ENCODE data around the gene UFSP2.

UFSP2 gene

DNA sequence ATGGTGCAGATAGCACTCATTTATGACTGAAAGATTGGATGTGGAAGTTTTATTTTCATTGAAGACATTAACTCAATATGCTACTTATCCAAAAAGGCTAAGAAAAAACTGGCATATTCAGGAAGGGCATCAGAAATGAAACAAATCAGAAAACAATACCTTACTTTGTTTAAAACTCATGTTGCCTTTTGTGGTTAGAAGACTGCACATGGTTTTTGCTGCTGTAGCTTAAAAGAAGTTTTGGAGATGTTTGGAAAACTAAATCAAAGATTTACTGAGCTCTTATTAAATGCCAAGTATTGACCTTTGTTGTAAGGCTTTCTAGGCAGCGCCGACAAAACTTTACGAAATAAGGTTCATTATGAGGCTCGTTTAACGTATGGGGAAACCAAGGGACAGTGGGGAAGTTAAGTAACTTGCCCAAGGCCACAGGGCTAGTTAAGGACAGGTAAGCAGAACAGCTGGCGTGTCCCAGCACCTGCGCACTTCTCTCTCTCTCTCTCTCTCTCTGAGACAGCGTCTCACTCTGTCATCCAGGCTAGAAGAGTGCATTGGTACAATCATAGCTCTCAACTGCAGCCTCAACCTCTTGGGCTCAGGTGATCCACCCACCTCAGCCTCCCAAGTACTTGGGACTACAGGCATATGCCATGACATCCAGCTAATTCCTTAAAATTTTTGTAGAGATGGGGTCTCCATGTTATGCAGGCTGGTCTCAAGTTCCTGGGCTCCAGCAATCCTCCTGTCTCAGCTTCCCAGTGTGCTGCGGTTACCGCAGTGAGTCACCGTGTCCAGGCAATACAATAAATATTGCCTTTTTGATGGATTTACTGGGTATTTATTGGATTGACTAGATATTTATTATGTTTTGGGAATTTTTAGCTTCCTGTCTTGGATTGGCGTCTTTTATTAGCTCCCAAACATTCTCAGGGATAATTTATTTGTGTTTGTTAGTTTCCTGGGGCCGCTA is 46.2 kb downstream of the UFSP2 start:
- H3K27me3 ChIP-seq (replicated peaks in 2 of 5; ENCODE audit: control insufficient read depth in 4 of 5, insufficient read depth in 5 of 5, low read length in 4 of 5): no peaks in the 10 kb centered on the region
- H3K27ac ChIP-seq (ENCODE audit: insufficient read depth in 1 of 2, low read depth in 1 of 2, low read length in 2 of 2, poor library complexity in 1 of 2, severe bottlenecking in 2 of 2): no peak overlapping the region
- DNase-seq: no peak
- H3K4me3 ChIP-seq (ENCODE audit: control insufficient read depth in 1 of 7, extremely low read depth in 1 of 7, insufficient read depth in 4 of 7, low read depth in 2 of 7, low read length in 6 of 7): no peak overlapping the region
- CTCF ChIA-PET: interaction anchor here (1.4 kb wide), 1 partner anchor 10 kb away, joined by 3 read pairs; no protein-coding TSS in a partner anchor
- peaks cover 2 to 13% (median 4%) of the 10 kb centered on the region in 5 experiments for H3K9me3 ChIP-seq (ENCODE audit: control extremely low read depth in 1 of 5, control insufficient read depth in 4 of 5, insufficient read depth in 2 of 5, low read depth in 1 of 5, low read length in 4 of 5)
- POLR2A ChIA-PET: no interaction called here
- H3K36me3 ChIP-seq (ENCODE audit: control insufficient read depth in 4 of 4, insufficient read depth in 4 of 4, low read length in 3 of 4): no peaks in the 10 kb centered on the region
- peaks cover 0 to 14% (median 0%) of the 10 kb centered on the region in 4 experiments for H3K4me1 ChIP-seq (ENCODE audit: control extremely low read depth in 1 of 4, control insufficient read depth in 4 of 4, insufficient read depth in 4 of 4, low read length in 3 of 4)
- 95% methylated on average over 11 of the region's 13 CpGs for WGBS (ENCODE audit: insufficient coverage)

DNA sequence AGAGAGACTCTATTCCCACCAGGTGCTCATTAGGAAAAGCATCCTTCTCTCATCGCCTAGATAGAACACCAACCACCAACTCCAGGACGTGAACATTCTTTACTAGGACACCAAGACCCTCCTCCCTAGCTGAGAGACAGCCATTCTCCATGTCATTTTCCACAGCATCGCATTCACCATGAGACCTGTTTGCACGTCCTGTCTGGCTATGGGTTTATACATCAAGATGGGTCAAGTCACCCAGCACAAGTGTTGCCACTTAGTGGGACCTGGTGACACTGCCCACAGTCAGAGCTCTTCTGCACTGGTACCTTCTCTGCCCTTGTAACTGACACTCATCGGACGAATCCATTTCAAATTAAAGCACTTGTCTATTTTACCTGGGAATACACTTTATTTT is 47.5 kb downstream of the UFSP2 start:
- H3K27me3 ChIP-seq (replicated peaks in 2 of 5; ENCODE audit: control insufficient read depth in 4 of 5, insufficient read depth in 5 of 5, low read length in 4 of 5): peaks cover 0 to 3% (median 0%) of the 10 kb centered on the region in 5 experiments
- WGBS (ENCODE audit: insufficient coverage): 100% methylated on average over 4 of the region's 6 CpGs
- H3K27ac ChIP-seq (ENCODE audit: insufficient read depth in 1 of 2, low read depth in 1 of 2, low read length in 2 of 2, poor library complexity in 1 of 2, severe bottlenecking in 2 of 2): no peak overlapping the region
- peaks cover 0 to 10% (median 0%) of the 10 kb centered on the region in 4 experiments for H3K4me1 ChIP-seq (ENCODE audit: control extremely low read depth in 1 of 4, control insufficient read depth in 4 of 4, insufficient read depth in 4 of 4, low read length in 3 of 4)
- no peaks in the 10 kb centered on the region for H3K36me3 ChIP-seq (ENCODE audit: control insufficient read depth in 4 of 4, insufficient read depth in 4 of 4, low read length in 3 of 4)
- CTCF ChIA-PET: interaction anchor here (1.1 kb wide), 1 partner anchor 10 kb away, joined by 4 read pairs; no protein-coding TSS in a partner anchor
- POLR2A ChIA-PET: no interaction called here
- no peak overlapping the region for H3K4me3 ChIP-seq (ENCODE audit: control insufficient read depth in 1 of 7, extremely low read depth in 1 of 7, insufficient read depth in 4 of 7, low read depth in 2 of 7, low read length in 6 of 7)
- peaks cover 2 to 13% (median 4%) of the 10 kb centered on the region in 5 experiments for H3K9me3 ChIP-seq (ENCODE audit: control extremely low read depth in 1 of 5, control insufficient read depth in 4 of 5, insufficient read depth in 2 of 5, low read depth in 1 of 5, low read length in 4 of 5)
- DNase-seq: no peak

DNA sequence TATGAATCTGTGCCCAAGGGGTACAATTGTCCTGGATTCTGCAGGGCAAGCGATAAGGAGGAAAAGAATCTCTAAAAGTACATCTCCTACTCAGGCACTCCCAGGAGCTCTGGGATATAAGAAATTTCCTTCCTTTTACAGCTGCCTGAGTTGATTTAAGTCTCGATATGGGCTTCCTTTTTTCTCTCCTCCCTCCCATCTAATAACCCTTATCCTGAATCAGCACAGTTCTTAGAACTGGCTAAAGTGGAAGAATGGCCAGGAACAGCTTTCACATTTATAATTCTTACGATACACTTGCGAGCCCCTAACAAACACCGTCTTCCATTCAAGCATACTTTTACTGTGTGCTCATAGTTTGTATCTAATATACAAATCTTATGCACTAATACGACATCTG is 51.2 kb downstream of the UFSP2 start:
- no peaks in the 10 kb centered on the region for H3K36me3 ChIP-seq (ENCODE audit: control insufficient read depth in 4 of 4, insufficient read depth in 4 of 4, low read length in 3 of 4)
- POLR2A ChIA-PET: no interaction called here
- CTCF ChIA-PET: interaction anchor here (1.0 kb wide), 1 partner anchor 10 kb away, joined by 3 read pairs; no protein-coding TSS in a partner anchor
- H3K27ac ChIP-seq (ENCODE audit: insufficient read depth in 1 of 2, low read depth in 1 of 2, low read length in 2 of 2, poor library complexity in 1 of 2, severe bottlenecking in 2 of 2): no peak overlapping the region
- H3K4me3 ChIP-seq (ENCODE audit: control insufficient read depth in 1 of 7, extremely low read depth in 1 of 7, insufficient read depth in 4 of 7, low read depth in 2 of 7, low read length in 6 of 7): peak overlapping the region in 1 of 7 experiments; percentile 51
- H3K27me3 ChIP-seq (replicated peaks in 2 of 5; ENCODE audit: control insufficient read depth in 4 of 5, insufficient read depth in 5 of 5, low read length in 4 of 5): peaks cover 0 to 6% (median 0%) of the 10 kb centered on the region in 5 experiments
- peaks cover 0 to 10% (median 0%) of the 10 kb centered on the region in 4 experiments for H3K4me1 ChIP-seq (ENCODE audit: control extremely low read depth in 1 of 4, control insufficient read depth in 4 of 4, insufficient read depth in 4 of 4, low read length in 3 of 4)
- DNase-seq: peak in 2 of 3 donors; percentile 16 to 26
- WGBS (ENCODE audit: insufficient coverage): 0% methylated on average over 1 of the region's 6 CpGs
- H3K9me3 ChIP-seq (ENCODE audit: control extremely low read depth in 1 of 5, control insufficient read depth in 4 of 5, insufficient read depth in 2 of 5, low read depth in 1 of 5, low read length in 4 of 5): no peaks in the 10 kb centered on the region

DNA sequence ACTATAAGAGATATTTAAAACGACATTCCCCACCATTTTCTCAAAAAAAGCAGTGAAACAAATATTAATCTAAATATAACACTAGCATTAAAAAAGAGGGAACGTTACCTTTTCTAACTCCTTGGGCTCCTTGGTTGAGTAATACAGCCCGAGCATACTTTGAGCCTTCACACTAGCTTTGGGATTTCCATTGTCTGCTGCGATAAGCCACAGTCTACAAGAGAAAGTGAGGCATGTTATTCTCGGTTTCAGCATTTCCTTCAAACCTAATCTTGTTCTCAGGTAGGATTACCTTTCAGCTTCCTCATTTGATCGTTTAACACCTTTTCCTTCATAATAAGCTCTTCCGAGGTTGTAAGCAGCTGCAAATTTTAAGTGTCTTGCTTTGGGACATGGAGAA is 51.7 kb downstream of the UFSP2 start:
- DNase-seq: no peak
- no peaks in the 10 kb centered on the region for H3K9me3 ChIP-seq (ENCODE audit: control extremely low read depth in 1 of 5, control insufficient read depth in 4 of 5, insufficient read depth in 2 of 5, low read depth in 1 of 5, low read length in 4 of 5)
- H3K27me3 ChIP-seq (replicated peaks in 2 of 5; ENCODE audit: control insufficient read depth in 4 of 5, insufficient read depth in 5 of 5, low read length in 4 of 5): peaks cover 0 to 6% (median 0%) of the 10 kb centered on the region in 5 experiments
- peaks cover 0 to 10% (median 0%) of the 10 kb centered on the region in 4 experiments for H3K4me1 ChIP-seq (ENCODE audit: control extremely low read depth in 1 of 4, control insufficient read depth in 4 of 4, insufficient read depth in 4 of 4, low read length in 3 of 4)
- no peaks in the 10 kb centered on the region for H3K36me3 ChIP-seq (ENCODE audit: control insufficient read depth in 4 of 4, insufficient read depth in 4 of 4, low read length in 3 of 4)
- H3K27ac ChIP-seq (ENCODE audit: insufficient read depth in 1 of 2, low read depth in 1 of 2, low read length in 2 of 2, poor library complexity in 1 of 2, severe bottlenecking in 2 of 2): no peak overlapping the region
- WGBS (ENCODE audit: insufficient coverage): 56% methylated on average over 3 of the region's 7 CpGs
- ChIA-PET CTCF (no interaction called here), POLR2A (no interaction called here)
- H3K4me3 ChIP-seq (ENCODE audit: control insufficient read depth in 1 of 7, extremely low read depth in 1 of 7, insufficient read depth in 4 of 7, low read depth in 2 of 7, low read length in 6 of 7): no peak overlapping the region

GRCh38 chr4:185371702-185372101 is 54.1 kb downstream of the UFSP2 start:
- no peak for DNase-seq
- WGBS (ENCODE audit: insufficient coverage): 100% methylated on average over 3 of the region's 11 CpGs
- peaks cover 0 to 6% (median 0%) of the 10 kb centered on the region in 5 experiments for H3K27me3 ChIP-seq (replicated peaks in 2 of 5; ENCODE audit: control insufficient read depth in 4 of 5, insufficient read depth in 5 of 5, low read length in 4 of 5)
- H3K9me3 ChIP-seq (ENCODE audit: control extremely low read depth in 1 of 5, control insufficient read depth in 4 of 5, insufficient read depth in 2 of 5, low read depth in 1 of 5, low read length in 4 of 5): no peaks in the 10 kb centered on the region
- no peak overlapping the region for H3K4me3 ChIP-seq (ENCODE audit: control insufficient read depth in 1 of 7, extremely low read depth in 1 of 7, insufficient read depth in 4 of 7, low read depth in 2 of 7, low read length in 6 of 7)
- H3K36me3 ChIP-seq (ENCODE audit: control insufficient read depth in 4 of 4, insufficient read depth in 4 of 4, low read length in 3 of 4): no peaks in the 10 kb centered on the region
- POLR2A ChIA-PET: no interaction called here
- peaks cover 0 to 10% (median 0%) of the 10 kb centered on the region in 4 experiments for H3K4me1 ChIP-seq (ENCODE audit: control extremely low read depth in 1 of 4, control insufficient read depth in 4 of 4, insufficient read depth in 4 of 4, low read length in 3 of 4)
- no peak overlapping the region for H3K27ac ChIP-seq (ENCODE audit: insufficient read depth in 1 of 2, low read depth in 1 of 2, low read length in 2 of 2, poor library complexity in 1 of 2, severe bottlenecking in 2 of 2)
- CTCF ChIA-PET: no interaction called here

DNA sequence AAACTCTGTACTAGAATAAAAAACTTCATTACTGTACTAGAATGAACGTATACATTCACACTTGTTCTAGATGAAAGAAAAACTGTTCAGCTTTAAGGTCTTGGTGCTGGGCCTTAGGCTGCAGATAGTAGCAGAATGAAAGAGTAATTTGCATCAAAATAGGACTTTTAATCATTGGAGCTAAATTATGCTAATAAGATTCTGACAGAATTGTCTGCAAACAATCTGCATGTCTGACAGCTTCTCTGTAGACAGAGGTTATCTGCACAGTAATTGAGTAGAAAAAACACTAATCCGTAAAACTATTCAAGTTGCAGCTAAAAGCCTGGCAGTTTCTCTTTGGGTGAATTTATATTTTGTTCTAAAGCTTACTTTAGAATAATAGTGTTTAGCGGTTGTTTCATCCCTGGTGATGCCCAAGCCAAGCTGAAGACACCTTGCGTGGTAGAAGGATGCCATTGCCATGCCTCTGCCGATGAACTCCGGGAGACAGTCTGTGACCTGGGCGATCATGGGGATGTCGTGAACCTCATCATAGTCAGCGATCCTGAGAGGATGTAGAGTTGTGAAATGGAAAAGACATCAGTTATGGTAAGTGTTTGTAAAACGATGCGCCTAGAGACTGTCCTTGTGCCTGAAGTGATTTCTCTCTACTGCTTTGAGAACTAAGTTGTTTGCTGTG is 55.4 kb downstream of the UFSP2 start:
- Histone ChIP-seq H3K4me3 (ENCODE audit: control insufficient read depth in 1 of 7, extremely low read depth in 1 of 7, insufficient read depth in 4 of 7, low read depth in 2 of 7, low read length in 6 of 7) (no peak overlapping the region), H3K36me3 (ENCODE audit: control insufficient read depth in 4 of 4, insufficient read depth in 4 of 4, low read length in 3 of 4) (no peaks in the 10 kb centered on the region), H3K27me3 (replicated peaks in 2 of 5; ENCODE audit: control insufficient read depth in 4 of 5, insufficient read depth in 5 of 5, low read length in 4 of 5) (peaks cover 0 to 6% (median 0%) of the 10 kb centered on the region in 5 experiments), H3K9me3 (ENCODE audit: control extremely low read depth in 1 of 5, control insufficient read depth in 4 of 5, insufficient read depth in 2 of 5, low read depth in 1 of 5, low read length in 4 of 5) (no peaks in the 10 kb centered on the region), H3K4me1 (ENCODE audit: control extremely low read depth in 1 of 4, control insufficient read depth in 4 of 4, insufficient read depth in 4 of 4, low read length in 3 of 4) (peaks cover 0 to 10% (median 0%) of the 10 kb centered on the region in 4 experiments), H3K27ac (ENCODE audit: insufficient read depth in 1 of 2, low read depth in 1 of 2, low read length in 2 of 2, poor library complexity in 1 of 2, severe bottlenecking in 2 of 2) (no peak overlapping the region)
- DNase-seq: no peak
- ChIA-PET CTCF (interaction anchor here (1.3 kb wide), 1 partner anchor 9 kb away, joined by 3 read pairs; no protein-coding TSS in a partner anchor), POLR2A (no interaction called here)
- 96% methylated on average over 10 of the region's 11 CpGs for WGBS (ENCODE audit: insufficient coverage)

All from common myeloid progenitor, CD34-positive (primary cell).